CD4-positive, alpha-beta T cell (primary cell): Measurements from ENCODE around the gene ARID1B. TPM values are rescaled to one million over a fixed set of nuclear protein-coding genes. Genes with fewer than 3 reads are reported as not detected.

ENCODE experiments used
- ATAC-seq: fragments of 200-7000 bp; cut with Tn5 transposase; one replicate; pipeline ENCODE4 v1.10.0; 2022; ENCODE audit warnings: mild to moderate bottlenecking; ENCODE audit not compliant: poor library complexity
- CTCF ChIA-PET: fragments of 350-600 bp; sonication (Branson Sonifier 250); formaldehyde crosslinking; loops from one replicate; lab custom pipeline; 2021; ENCODE audit warnings: antibody characterized with exemption, inconsistent platforms; lab: Charles Lee
- POLR2A ChIA-PET: fragments of 350-600 bp; sonication (Branson Sonifier 250); formaldehyde crosslinking; loops from one replicate; lab custom pipeline; 2021; ENCODE audit warnings: antibody characterized with exemption, inconsistent platforms; lab: Charles Lee
- DNase-seq, 14 experiments: peaks; one replicate each; pipeline ENCODE4 v3.0.0-alpha.2; 2013 to 2020; ENCODE audit warnings: mixed read lengths in 2 of 14
- H3K27ac ChIP-seq, 2 donors: one replicate each; pipeline versions ENCODE4 v1.5.1 to v1.7.0; 2013; ENCODE audit warnings: low read length in 2 of 2, low read depth in 1 of 2, mild to moderate bottlenecking in 1 of 2
- H3K27me3 ChIP-seq, 2 experiments: 1 replicate in 1 of 2; 2 replicates in 1 of 2; pipeline versions ENCODE4 v1.6.1 to v1.7.0; 2013; ENCODE audit warnings: low read length in 2 of 2, control low read depth in 1 of 2, mild to moderate bottlenecking in 1 of 2, moderate library complexity in 1 of 2; ENCODE audit not compliant: insufficient read depth in 2 of 2, control insufficient read depth in 1 of 2
- H3K36me3 ChIP-seq: one replicate; pipeline ENCODE4 v1.6.1; 2013; ENCODE audit warnings: low read length, control low read depth; ENCODE audit not compliant: insufficient read depth
- H3K4me1 ChIP-seq: one replicate; pipeline ENCODE4 v1.6.1; 2013; ENCODE audit warnings: low read length, control low read depth; ENCODE audit not compliant: insufficient read depth
- H3K4me3 ChIP-seq: one replicate; pipeline ENCODE4 v1.5.1; 2013; ENCODE audit warnings: mild to moderate bottlenecking, low read length, moderate library complexity
- H3K9me3 ChIP-seq, 2 experiments: 1 replicate in 1 of 2; 2 replicates in 1 of 2; pipeline versions ENCODE4 v1.6.1 to v1.7.0; 2013; ENCODE audit warnings: low read length in 2 of 2, mild to moderate bottlenecking in 2 of 2, control low read depth in 1 of 2, moderate library complexity in 1 of 2; ENCODE audit not compliant: control insufficient read depth in 1 of 2, insufficient read depth in 1 of 2
- H3K27ac Mint-ChIP-seq: one replicate; pipeline ENCODE4 v1.8.0; 2020; ENCODE audit warnings: mixed read lengths
- H3K27me3 Mint-ChIP-seq: one replicate; pipeline ENCODE4 v1.8.0; 2021; ENCODE audit warnings: mixed read lengths
- H3K36me3 Mint-ChIP-seq: one replicate; pipeline ENCODE4 v1.8.0; 2021; ENCODE audit warnings: low read depth, mixed read lengths
- H3K4me1 Mint-ChIP-seq: one replicate; pipeline ENCODE4 v1.8.0; 2021; ENCODE audit warnings: low read depth, mixed read lengths
- H3K4me3 Mint-ChIP-seq: one replicate; pipeline ENCODE4 v1.8.0; 2020; ENCODE audit warnings: mild to moderate bottlenecking, mixed read lengths
- H3K9me3 Mint-ChIP-seq: one replicate; pipeline ENCODE4 v1.8.0; 2020; ENCODE audit warnings: mixed read lengths
- CTCF ChIP-seq: fragments of 200-600 bp; IDR thresholded peaks from one replicate; pipeline ENCODE4 v1.8.0; 2022; ENCODE audit warnings: antibody characterized with exemption, mild to moderate bottlenecking
- intact Hi-C, 2 experiments: fragments of 100-400 bp; cut with DNase I in 1 of 2; cut with micrococcal nuclease in 1 of 2; formaldehyde crosslinking; loops; one replicate each; pipeline versions ENCODE4 v1.15.1 to v1.9.0; 2023 to 2025; cut with DNase I, micrococcal nuclease
- total RNA-seq, 174 experiments: library from RNA in 2 of 174; stranded (reverse) in 2 of 174; gene quantifications; one replicate each; pipeline ENCODE4 v1.2.3 and lab custom pipeline; 2021 to 2026

The ARID1B gene
- total RNA-seq, 2 experiments from 2014 or later, result 120 to 125 TPM

GRCh38 chr6:156794546-156795354, 17.6 kb downstream of the ARID1B start:
- DNase-seq (peak in 2 of 14 experiments; percentile 42 to 73), ATAC-seq (peak; percentile 22)
- H3K9me3 ChIP-seq, result no peaks in the 10 kb centered on the region
- no peak overlapping the region for H3K27ac ChIP-seq
- H3K27me3 ChIP-seq, result no peaks in the 10 kb centered on the region
- intact Hi-C loops, result loop anchor here (2.0 to 5.0 kb wide), 2 partner anchors 14 to 148 kb away; no protein-coding TSS in a partner anchor
- H3K4me1 ChIP-seq, result peaks cover 66% of the 10 kb centered on the region
- TF ChIP-seq CTCF, result no peak
- ChIA-PET POLR2A (interaction anchor here (0.9 kb wide), 1 partner anchor 14 kb away, joined by 4 read pairs; no protein-coding TSS in a partner anchor), CTCF (interaction anchor here (0.7 kb wide), 2 partner anchors 16 to 188 kb away, joined by 5 read pairs; no protein-coding TSS in a partner anchor)
- peak overlapping the region; percentile 72 for H3K27ac Mint-ChIP-seq
- no peaks in the 10 kb centered on the region for H3K27me3 Mint-ChIP-seq
- no peak overlapping the region for H3K4me3 ChIP-seq
- H3K36me3 ChIP-seq, result peaks cover 4% of the 10 kb centered on the region
- peaks cover 18% of the 10 kb centered on the region for H3K36me3 Mint-ChIP-seq
- no peaks in the 10 kb centered on the region for H3K9me3 Mint-ChIP-seq
- peak overlapping the region; percentile 60 for H3K4me3 Mint-ChIP-seq
- H3K4me1 Mint-ChIP-seq, result peaks cover 100% of the 10 kb centered on the region

- no peak for TF ChIP-seq CTCF
- Histone ChIP-seq H3K36me3 (peaks cover 4% of the 10 kb centered on the region), H3K27ac (no peak overlapping the region), H3K9me3 (no peaks in the 10 kb centered on the region), H3K27me3 (no peaks in the 10 kb centered on the region), H3K4me3 (no peak overlapping the region), H3K4me1 (peaks cover 68% of the 10 kb centered on the region)
- Mint-ChIP-seq H3K4me3 (peak overlapping the region; percentile 60), H3K9me3 (no peaks in the 10 kb centered on the region), H3K27ac (peak overlapping the region; percentile 72), H3K36me3 (peaks cover 18% of the 10 kb centered on the region), H3K27me3 (no peaks in the 10 kb centered on the region), H3K4me1 (peaks cover 95% of the 10 kb centered on the region)
- intact Hi-C loops, result loop anchor here (2.0 to 5.0 kb wide), 2 partner anchors 13 to 146 kb away; no protein-coding TSS in a partner anchor
- ChIA-PET CTCF (no interaction called here), POLR2A (interaction anchor here (1.0 kb wide), 3 partner anchors 12 to 75 kb away, joined by 3 to 4 read pairs (median 3); no protein-coding TSS in a partner anchor)
- ATAC-seq (no peak), DNase-seq (no peak)
Observed at GRCh38 chr6:156795825-156796224, 18.6 kb downstream of the ARID1B start.

GRCh38 chr6:156796627-156797026, 19.4 kb downstream of the ARID1B start:
- POLR2A ChIA-PET, result interaction anchor here (0.8 to 1.0 kb wide), 2 partner anchors 11 to 110 kb away, joined by 3 to 4 read pairs; no protein-coding TSS in a partner anchor

More at GRCh38 chr6:156796627-156797026, 19.4 kb downstream of the ARID1B start:
- H3K27ac ChIP-seq, result no peak overlapping the region
- ATAC-seq, result no peak
- CTCF ChIA-PET, result no interaction called here
- DNase-seq, result no peak
- Mint-ChIP-seq H3K36me3 (peaks cover 18% of the 10 kb centered on the region), H3K4me3 (no peak overlapping the region), H3K9me3 (no peaks in the 10 kb centered on the region), H3K27me3 (no peaks in the 10 kb centered on the region), H3K27ac (peak overlapping the region; percentile 72), H3K4me1 (peaks cover 95% of the 10 kb centered on the region)
- no peak overlapping the region for H3K4me3 ChIP-seq
- no peak for TF ChIP-seq CTCF
- intact Hi-C loops, result loop anchor here in 1 of 2 experiments (5.0 kb wide), 1 partner anchor 146 kb away; no protein-coding TSS in a partner anchor
- H3K9me3 ChIP-seq, result no peaks in the 10 kb centered on the region
- H3K36me3 ChIP-seq, result peaks cover 4% of the 10 kb centered on the region
- peaks cover 66% of the 10 kb centered on the region for H3K4me1 ChIP-seq
- no peaks in the 10 kb centered on the region for H3K27me3 ChIP-seq
